GM18867 (cell line): Measurements from ENCODE around the gene RTP1.
"Not testable (repeated sequence)": the region's sequence is repeated elsewhere in the genome, so short reads cannot be mapped to it uniquely, and the experiment has no call there.

Experiments
- ATAC-seq: cut with Tn5 transposase; IDR thresholded peaks from one replicate; pipeline ENCODE4 v1.9.1; 2021; ENCODE audit warnings: mild to moderate bottlenecking, moderate library complexity; ENCODE audit not compliant: unreplicated experiment

RTP1 gene

DNA sequence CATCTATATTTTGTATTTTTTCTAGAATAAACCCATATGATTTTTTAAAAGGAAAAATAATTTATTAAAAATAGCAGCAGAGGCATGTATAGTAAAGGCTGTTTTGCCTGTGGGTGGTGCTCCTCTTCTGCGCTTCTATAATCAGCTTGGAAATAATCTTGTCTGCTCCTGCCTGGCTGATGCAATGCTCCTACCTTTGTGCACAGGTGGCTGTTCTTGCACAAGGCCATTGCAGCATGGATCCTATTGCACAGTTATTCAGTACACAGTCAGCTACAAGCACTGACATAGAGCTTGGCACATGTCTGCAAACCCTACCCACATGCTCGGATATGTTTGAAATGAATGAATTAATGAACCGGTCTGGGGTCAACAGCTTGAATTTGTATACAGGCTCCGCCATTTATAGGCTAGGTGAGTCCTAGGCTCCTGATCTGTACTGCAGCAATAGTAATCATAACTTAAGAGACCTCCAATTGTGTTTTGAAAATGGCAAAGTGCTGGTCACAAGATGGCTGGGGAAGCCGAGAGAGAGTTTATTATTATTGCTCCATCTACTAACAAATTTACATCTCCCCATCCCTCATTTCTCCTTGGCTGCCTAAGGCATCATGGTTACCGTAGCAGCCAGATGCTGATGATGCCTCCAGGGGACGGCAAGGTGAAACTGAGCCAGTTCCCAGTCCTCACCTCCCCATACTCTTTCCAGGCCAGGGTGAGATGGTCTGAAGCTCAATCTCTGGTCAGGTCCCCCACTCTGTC is 532 bp upstream of the RTP1 start:
- no peak for ATAC-seq

- peak; percentile 43 for ATAC-seq
Observed at GRCh38 chr3:187198490-187198889, 1.2 kb downstream of the RTP1 start.

GRCh38 chr3:187199463-187200050 is 2.3 kb downstream of the RTP1 start:
- not testable (repeated sequence) for ATAC-seq

- ATAC-seq, result no peak
Observed at GRCh38 chr3:187205683-187206082, 8.4 kb downstream of the RTP1 start.

DNA sequence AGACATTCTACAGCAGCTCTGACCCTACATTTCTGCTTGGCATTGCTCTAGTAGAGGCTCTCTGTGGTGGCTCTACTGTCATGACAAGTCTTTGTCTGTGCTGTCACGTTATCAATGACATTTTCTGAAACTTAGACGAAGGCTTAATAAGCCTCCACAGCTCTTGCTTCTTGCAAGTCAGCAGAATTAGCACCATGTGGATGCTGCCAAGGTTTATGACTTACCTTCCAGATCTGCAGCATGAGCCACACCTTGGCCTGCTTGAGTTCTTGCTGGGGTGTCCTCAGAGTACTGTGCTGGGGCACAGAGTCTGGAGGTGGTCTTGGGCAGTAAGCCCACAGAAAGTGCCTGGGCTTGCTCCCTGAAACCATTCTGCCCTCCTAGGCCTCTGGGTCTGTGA is 9.8 kb downstream of the RTP1 start:
- no peak for ATAC-seq

- ATAC-seq, result no peak
Observed at GRCh38 chr3:187207624-187208023, 10.3 kb downstream of the RTP1 start.

- no peak for ATAC-seq
Observed at GRCh38 chr3:187208159-187208558, 10.9 kb downstream of the RTP1 start.

DNA sequence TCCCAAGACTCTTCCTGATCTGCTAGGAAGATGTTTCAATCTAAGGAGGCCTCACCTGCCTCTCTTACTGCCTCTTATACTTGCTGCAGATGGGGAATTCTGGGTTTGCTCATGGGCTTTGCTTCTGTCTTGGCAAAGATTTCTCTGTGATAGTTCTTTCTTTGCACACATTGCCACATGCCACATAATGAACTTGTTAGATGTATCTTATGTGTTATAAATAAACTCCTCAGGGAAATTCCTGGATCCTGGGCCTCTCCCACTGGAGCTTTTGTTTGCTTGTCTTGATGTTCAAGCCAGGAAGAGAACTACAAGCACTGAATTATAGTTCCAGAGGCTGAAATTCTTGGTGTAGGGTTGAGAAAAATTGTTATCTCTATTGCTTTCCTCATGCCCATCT is 12.2 kb downstream of the RTP1 start:
- no peak for ATAC-seq

- ATAC-seq, result no peak
Observed at GRCh38 chr3:187210091-187210490, 12.8 kb downstream of the RTP1 start.

GRCh38 chr3:187210545-187211327 is 13.4 kb downstream of the RTP1 start:
- peak; percentile 82 for ATAC-seq

DNA sequence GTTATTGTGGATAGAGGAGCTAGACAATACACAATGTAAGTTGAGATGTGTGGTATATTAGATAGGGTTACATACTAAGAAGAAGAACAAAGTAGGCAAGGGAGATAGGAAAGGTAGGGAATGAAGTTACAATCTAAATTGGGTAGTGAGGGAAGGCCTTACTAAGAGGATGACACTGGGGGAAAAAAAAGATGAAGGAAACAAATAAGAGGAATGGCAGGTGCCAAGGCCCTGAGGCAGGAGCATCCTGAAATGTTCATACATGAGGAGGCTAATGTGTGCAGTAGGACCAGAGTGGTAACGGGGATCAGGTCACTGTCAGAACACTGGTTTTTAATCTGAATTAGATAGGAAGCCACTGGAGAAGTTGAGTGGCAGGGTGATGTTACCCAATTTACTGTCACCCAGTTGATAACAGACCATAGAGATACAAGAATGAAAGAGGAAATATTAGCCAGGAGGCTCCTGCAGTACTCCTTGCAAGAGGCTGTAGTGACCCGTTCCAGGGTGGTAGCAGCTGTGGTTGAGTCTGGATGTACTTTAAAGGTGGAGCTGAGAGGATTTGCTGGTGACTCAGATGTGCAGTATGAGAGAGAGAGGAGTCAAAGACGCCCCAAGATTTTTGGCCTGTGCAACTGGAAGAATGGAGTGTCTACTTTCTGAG is 14.4 kb downstream of the RTP1 start:
- ATAC-seq, result no peak

DNA sequence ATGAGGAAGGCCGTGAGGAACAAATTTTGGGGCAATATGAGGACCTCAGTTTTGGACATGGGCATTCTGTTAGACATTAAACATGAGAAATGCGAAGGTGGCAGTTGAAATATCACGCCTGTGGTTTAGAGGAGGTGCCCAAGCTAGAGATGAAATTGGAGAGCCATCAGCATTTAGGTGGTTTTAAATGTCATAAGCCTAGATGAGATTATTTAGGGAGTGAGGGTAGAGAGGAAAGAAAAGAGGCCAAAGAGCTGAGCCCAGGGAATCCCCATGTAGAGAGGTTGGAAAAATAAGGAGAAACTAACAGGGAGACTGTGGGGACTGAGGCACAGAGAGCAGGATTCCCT is 14.9 kb downstream of the RTP1 start:
- no peak for ATAC-seq

GRCh38 chr3:187212705-187213104 is 15.4 kb downstream of the RTP1 start:
- ATAC-seq, result no peak

- no peak for ATAC-seq
Observed at GRCh38 chr3:187213616-187214015, 16.3 kb downstream of the RTP1 start.

- ATAC-seq, result no peak
Observed at GRCh38 chr3:187215460-187215859, 18.2 kb downstream of the RTP1 start.

DNA sequence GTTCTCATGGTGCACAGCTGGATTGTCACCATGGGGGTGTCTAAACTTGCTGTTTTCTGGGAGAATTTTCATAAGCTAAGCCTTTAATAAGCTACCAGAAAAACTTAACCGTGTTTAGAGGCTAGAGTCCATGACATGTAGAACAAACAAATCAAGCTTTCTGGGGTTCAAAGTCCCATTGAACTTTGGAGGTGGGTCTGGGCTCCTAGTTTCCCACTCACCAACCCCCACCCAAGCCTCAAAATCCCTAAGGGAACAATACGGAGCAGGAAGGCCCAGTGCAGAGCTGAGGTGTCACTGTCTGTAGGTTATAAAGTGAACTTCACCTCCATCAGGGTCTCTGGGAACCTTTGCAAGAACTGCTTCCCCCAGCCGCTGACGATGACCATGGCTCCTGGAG is 25.5 kb downstream of the RTP1 start:
- no peak for ATAC-seq

DNA sequence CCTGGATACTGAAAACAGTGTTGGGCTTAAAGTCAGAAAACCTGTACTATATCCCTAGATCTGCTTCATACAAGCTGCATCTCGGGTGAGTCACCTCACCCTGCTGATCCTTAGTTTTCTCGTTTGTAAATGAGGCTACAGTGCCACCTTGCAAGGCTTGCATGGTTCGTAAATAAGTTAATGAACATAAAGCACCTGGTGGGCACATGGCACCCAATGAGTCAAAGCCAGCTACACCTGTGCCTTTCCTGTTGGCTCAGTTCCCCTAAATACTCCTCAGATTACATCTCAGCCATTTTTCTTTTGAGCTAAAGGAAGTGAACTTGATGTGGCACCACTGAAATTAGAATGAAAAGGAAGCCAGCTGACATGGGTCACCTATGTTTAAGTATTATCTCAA is 26.5 kb downstream of the RTP1 start:
- ATAC-seq, result no peak

DNA sequence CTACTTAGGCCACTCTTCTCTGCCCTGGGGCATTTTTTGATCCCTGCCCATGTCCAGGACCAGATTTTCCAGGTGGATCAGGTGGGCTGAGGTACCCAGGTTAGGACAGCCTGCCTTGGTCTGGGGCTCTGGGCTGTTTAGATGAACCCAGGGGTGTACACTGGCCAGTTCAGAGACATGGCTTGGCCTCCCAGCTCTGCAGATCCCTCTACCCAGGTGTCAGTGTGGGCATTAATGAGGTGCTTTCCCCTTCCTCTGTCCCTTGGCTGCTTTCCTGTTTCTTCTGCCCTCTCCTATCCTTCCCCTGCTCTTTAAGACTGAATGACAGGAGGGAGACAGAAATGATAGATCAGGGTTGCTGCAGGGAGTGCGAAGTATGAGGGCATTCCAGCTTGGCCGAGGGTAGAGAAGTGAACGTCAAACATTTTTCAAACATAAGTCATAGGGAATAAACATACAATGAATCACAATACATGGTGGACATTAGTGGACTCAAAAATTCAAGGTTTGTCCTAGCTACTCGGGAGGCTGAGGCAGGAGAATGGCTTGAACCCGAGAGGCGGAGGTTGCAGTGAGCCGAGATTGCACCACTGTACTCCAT is 30.5 kb downstream of the RTP1 start:
- ATAC-seq, result no peak

DNA sequence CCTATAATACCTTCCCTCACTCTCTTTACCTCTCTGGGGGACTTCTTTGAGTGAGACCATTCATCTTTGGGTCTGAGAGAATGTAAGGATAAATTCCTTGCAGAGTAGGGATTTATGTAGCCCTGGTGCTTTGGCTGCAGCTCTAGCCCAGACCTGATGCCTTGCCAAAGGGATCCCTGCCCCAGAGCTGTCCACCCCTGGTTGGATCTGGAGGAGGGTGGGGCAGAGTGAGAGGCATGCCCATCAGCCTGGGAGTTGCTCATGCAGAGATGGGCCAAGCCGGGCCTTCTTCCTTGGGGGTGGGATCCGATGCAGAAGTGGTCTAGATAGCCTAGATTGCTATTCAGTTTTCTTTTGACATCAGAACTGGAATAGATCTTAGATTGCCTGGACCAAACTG is 31.5 kb downstream of the RTP1 start:
- no peak for ATAC-seq

- ATAC-seq, result no peak
Observed at GRCh38 chr3:187230011-187230410, 32.7 kb downstream of the RTP1 start.

DNA sequence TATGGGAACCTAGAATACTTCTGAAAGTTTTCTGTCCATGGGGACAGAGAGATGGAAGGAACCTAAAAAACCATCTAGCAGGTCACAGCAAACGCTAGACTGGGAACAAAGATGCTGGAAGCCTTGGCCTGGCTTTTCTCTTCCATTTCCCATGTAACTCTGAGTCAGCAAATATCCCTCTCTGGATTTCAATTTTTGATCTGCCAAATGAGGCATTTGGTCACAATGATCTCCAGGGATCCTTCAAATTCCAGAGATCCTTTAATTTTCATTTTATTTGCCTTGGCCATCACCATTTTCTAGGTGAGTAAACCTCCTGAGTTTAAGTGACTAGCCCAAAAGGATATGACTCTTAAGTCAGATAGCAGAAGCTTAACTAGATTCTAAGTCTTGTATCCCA is 39.7 kb downstream of the RTP1 start:
- ATAC-seq, result no peak
